NCI-H146 treated with DMSO at 0.1 percent for 48 hours (cell line): ENCODE measurements around the gene PODXL.
"Not testable (repeated sequence)": the region's sequence is repeated elsewhere in the genome, so short reads cannot be mapped to it uniquely, and the experiment has no call there.

Experiments used
- DNase-seq: peaks from one replicate; lab custom pipeline; 2025; ENCODE audit not compliant: unreplicated experiment; lab: John Stamatoyannopoulos, UW

The PODXL gene

DNA sequence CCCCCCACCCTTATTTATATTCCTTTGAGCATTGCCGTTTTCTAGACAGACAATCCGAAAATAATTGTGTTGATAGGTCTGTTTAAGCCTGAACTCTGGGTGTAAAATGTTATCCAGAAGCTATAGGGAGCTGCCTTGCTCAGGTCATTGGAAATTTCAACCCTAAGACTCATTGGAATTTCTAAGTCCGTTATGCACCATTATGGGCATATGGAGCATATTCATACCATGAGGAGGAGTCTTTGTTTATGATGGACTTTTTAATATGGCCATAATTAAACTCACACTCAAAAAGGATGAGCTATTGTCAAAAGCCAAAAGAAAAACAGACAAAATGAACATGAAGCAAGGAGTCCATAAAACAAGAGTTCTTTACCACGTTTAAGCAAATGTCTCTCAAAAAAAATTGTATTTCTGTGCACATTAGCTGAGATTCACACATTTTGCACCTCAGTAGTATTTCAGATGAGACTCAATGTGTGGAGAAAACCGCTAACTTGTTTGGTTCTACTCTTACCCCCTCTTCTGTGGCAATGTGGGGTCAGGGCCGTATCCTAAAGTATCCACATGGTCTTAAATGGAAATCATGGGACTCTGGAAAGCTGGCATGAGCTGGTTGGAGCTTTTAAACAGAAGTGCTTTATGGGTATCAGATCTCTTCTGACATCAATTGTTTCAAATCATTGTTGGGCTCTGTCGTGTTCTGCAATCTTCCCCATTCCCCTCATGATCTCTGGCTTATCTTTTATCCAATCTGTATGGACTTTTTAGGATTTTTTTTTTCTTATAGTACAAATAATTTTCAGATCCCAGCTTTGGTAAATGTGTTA, 60.5 kb downstream of the PODXL start:
- DNase-seq: no peak

DNA sequence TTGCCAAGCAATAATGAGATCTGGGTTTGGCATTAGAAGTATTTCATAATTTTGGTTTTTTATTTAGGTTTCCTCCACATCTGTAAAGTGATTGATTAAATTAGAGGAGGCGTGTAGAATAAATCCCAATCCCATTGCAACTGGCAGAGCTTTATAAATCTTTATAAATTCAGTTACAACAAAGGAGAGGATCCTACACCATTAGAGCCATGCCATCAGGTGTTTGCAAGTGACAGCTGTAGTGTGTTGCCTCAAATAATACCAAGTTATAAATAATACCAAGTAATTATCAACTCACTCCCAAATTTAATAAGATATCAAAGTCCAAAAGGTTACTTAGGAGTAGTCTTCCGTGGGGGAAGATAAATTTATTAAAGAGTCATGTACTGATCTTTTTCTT, 62.2 kb downstream of the PODXL start:
- no peak for DNase-seq

DNA sequence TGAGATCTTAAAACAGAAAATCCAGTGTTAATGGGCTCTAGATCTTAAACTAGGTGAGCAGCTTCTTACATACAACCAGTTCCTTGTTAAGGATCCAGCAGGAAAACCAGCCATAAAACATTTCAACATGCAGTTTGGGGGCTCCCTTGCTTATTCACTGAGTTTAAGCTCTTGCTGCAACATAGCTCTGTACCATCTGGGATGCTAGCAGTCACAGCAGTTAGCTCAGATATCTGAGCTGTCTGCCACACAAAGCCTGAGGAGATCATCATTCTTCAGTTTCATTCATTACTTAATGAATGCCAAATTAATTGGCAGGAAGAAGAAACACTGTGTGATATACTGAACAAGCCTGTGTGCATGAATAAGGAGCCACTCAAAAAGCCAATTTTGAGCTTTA, 62.8 kb downstream of the PODXL start:
- DNase-seq: no peak

- DNase-seq: no peak
Measured at GRCh38 chr7:131493081-131493480, 63.3 kb downstream of the PODXL start.

DNA sequence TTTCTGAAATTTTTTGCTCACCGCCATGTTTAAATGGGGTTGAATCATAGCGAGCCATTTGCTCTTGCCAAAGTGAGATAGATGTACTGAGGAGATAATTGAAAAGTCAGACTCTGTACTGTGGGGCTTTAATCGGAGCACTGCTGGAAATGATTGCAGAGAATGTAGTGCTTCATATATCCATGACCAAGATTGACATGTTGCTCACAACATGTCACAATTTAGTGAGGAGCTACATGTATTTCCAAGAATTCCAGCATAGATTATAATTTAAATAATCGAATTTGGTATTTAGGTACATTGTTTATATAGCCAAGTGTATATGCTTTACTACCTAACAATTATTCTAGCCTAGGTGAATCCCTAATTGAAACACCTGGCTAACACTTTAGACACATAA, 66.5 kb downstream of the PODXL start:
- no peak for DNase-seq

DNA sequence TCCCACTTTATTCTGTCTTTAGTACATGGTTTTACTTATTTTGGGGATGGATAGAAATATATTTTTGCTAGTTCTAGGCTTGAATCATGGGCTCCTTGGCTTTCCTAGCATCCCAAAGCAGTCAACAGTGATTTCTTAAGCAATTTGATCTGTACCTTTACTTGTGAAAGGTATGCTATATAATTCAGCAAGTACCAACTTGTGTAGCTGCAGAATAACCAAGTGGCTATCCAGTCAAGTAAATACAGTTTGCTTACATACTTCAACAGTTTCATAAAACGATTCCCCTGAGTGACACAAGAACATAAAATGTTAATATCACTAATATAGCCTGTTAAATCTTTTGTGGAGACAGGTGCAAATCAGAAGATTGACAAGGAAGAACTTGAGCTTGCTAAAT, 67.2 kb downstream of the PODXL start:
- no peak for DNase-seq

DNA sequence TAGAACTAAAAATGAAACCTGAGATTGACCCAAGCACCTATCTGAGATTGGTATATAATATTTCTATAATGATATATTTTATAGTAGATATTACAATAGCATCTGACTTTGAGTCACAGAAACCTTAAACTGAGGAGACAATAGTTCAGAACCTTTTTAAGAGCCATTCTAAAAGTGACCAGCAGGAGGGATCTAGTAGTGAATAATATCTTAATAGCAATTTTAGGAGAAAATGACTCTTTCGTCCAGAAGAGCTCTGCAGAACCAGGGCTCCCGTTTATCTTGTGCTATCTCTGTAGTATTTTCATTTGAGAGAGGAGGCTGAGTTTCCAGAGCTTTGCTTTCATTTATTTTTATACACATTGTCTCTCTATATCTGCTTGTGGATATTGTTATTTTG, 68.1 kb downstream of the PODXL start:
- no peak for DNase-seq

DNA sequence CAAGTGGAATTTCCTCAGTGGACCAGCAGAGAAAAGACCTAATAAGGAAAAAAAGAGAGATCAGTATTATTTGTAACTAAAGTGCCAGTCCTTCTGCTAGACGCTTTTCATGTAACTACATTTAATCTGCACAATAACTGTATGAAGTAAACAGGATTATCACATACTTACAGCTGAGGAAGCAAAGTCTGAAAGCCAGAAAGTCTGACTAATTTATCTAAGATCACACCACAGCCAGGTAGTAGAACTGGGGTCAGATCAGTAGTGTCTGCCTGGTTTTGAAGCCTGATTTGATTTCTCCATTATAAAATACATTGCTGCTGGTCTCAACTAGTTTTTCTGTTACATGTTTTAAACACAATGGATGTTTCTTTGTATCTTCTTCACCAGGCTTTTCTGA, 69.2 kb downstream of the PODXL start:
- DNase-seq: no peak

DNA sequence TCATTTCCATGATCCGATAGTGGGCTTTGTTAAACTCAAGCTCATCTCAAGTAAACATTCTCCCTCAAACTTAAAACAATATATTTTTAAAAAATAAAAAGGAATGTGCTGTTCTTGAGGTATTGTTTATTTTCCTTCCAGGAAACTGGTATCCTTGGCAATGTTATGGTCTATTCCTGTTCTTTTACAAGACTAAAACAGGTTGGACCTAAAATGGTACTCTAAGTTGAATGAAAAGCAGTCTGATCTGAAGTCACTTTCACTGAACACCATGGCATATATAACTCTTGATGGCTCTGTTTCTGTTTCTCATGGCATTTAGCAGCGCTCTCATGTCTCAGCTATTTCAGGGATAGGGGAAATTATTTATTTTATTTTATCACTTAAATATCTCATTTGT, 70.1 kb downstream of the PODXL start:
- no peak for DNase-seq

- no peak for DNase-seq
Measured at GRCh38 chr7:131483586-131483985, 72.8 kb downstream of the PODXL start.

DNA sequence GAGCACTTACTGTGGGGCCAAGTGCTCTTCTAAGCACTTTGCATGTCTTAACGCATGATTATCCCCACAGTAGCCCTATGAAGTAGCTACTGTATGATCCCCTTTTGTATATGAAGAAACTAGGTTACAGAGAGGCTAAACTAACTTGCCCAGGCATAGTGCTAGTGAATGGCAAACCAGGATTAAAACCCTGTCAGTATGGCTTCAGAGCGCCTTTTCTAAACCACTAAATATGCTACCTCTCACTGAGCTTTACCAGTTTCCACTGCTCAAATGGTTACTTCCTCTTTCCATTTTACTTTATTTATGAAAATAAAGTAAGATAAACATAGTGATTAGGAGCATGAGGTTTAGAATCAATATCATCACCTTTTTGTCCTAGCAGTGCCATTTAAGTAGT, 73.6 kb downstream of the PODXL start:
- DNase-seq: no peak

GRCh38 chr7:131480384-131481315, 75.8 kb downstream of the PODXL start:
- DNase-seq: no peak

- no peak for DNase-seq
Measured at GRCh38 chr7:131476740-131477139, 79.7 kb downstream of the PODXL start.

DNA sequence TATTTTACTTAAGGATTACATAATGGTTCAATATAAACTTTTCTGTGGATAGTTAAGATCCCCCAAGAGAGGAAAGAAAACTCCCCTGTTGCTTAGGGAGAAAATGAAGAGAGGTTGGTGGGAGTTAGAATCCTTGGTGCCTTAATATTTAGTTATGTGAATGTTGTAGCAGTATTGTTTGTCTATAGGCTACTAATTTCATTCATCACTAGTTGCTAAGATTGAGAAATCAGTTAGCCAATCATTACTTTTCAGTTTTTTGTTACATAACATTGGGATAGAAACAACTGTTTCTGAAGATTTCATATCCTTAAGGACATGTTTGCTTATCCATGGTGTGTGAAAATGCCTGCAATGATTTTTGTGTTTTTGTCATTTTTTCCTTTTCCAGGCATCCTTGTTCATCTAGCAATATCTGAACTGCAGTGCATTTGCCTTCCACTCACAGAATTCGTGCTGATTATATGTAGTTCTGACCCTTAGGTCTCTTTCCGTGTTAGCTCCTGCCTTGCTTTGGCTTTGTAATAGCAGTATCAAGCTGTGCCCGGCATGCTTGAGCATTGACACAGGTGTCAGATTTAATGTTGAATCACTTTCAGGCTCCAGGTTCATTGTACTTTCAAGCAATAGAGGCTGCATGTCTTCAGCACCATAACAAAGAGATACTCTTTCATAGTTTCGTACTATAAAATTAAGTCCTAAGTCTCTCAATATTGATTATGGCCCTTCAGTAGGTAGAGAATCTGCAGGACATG, 85.0 kb downstream of the PODXL start:
- DNase-seq: peak; percentile 96

GRCh38 chr7:131467788-131468187, 88.6 kb downstream of the PODXL start:
- DNase-seq: no peak

- no peak for DNase-seq
Measured at GRCh38 chr7:131466735-131467365, 89.6 kb downstream of the PODXL start.

- DNase-seq: not testable (repeated sequence)
Measured at GRCh38 chr7:131462715-131463114, 93.7 kb downstream of the PODXL start.

DNA sequence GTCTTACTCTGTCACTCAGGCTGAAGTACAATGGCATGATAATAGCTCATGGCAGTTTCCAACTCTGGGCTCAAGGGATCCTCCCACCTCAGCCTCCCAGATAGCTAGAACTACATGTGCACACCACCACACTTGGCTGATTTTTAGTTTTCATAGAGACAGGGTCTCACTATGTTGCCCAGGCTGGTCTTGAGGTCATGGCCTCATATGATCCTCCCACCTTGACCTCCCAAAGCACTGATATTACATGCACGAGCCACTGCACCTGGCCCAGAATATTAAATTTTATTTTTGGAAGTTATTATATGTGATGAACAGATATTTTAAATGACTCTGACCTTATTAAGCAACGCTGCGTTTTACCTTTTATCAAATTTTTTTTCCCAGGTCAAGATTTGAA, 94.4 kb downstream of the PODXL start:
- no peak for DNase-seq

- DNase-seq: no peak
Measured at GRCh38 chr7:131459256-131459655, 97.2 kb downstream of the PODXL start.

DNA sequence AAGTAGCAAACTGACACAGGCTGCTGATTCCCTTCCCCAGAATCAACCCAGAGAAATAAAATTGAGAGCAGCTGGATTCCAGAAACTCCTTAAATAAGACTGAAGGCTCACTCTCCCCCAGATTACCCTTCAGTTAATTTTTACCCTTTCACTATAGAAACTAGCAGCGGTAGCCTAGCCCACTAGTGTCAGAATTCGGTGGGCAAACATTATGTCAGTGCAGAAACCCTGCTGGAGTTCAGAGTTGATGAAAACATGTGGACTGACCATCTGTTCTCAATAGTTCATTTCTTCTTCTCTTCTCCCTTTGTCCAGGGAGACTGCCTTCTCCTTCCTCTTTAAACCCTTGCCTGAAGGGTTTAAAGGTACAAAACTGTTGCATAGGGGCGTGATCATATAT, 100.1 kb downstream of the PODXL start:
- no peak for DNase-seq

GRCh38 chr7:131455546-131455945, 100.9 kb downstream of the PODXL start:
- no peak for DNase-seq
